Stimulated activated naive B cell treated with anti-CD40 and anti-IgM and Interleukin-4, amounts not matched to agents 10 μg/mL and 1 μg/mL and 100 μg/mL, for 72 hours (primary cell): ENCODE results near the gene MET.
"Not testable (repeated sequence)": the region's sequence is repeated elsewhere in the genome, so short reads cannot be mapped to it uniquely, and the experiment has no call there.

Experiments used
- ATAC-seq, 2 donors: fragments of 150-1000 bp; cut with Tn5 transposase; replicated peaks; 2 replicates each; pipeline ENCODE4 v1.10.0; 2021; ENCODE audit warnings: moderate library complexity in 1 of 2
- DNase-seq: peaks from one replicate; pipeline ENCODE4 v3.0.0; 2021
- H3K27ac Mint-ChIP-seq: one replicate; pipeline ENCODE4 v1.8.0; 2022; ENCODE audit warnings: mild to moderate bottlenecking, mixed read lengths
- H3K27me3 Mint-ChIP-seq, 2 donors: one replicate each; pipeline ENCODE4 v1.8.0; 2022; ENCODE audit warnings: mixed read lengths in 2 of 2
- H3K36me3 Mint-ChIP-seq, 2 donors: one replicate each; pipeline ENCODE4 v1.8.0; 2022; ENCODE audit warnings: mixed read lengths in 2 of 2, mild to moderate bottlenecking in 1 of 2
- H3K4me1 Mint-ChIP-seq, 2 donors: one replicate each; pipeline ENCODE4 v1.8.0; 2022; ENCODE audit warnings: mixed read lengths in 2 of 2, mild to moderate bottlenecking in 1 of 2
- H3K4me3 Mint-ChIP-seq, 2 donors: one replicate each; pipeline ENCODE4 v1.8.0; 2022; ENCODE audit warnings: mild to moderate bottlenecking in 2 of 2, mixed read lengths in 2 of 2, moderate library complexity in 1 of 2
- H3K9me3 Mint-ChIP-seq, 2 donors: one replicate each; pipeline ENCODE4 v1.8.0; 2022; ENCODE audit warnings: mixed read lengths in 2 of 2, mild to moderate bottlenecking in 1 of 2

Gene MET

GRCh38 chr7:116752305-116753074, 80.5 kb downstream of the MET start:
- Mint-ChIP-seq H3K36me3 (peaks cover 0 to 3% of the 10 kb centered on the region in 2 donors), H3K9me3 (peaks cover 5 to 13% of the 10 kb centered on the region in 2 donors), H3K4me3 (no peak overlapping the region), H3K27me3 (peaks cover 32 to 46% of the 10 kb centered on the region in 2 donors), H3K4me1 (no peaks in the 10 kb centered on the region), H3K27ac (no peak overlapping the region)
- ATAC-seq (no peak), DNase-seq (no peak)

DNA sequence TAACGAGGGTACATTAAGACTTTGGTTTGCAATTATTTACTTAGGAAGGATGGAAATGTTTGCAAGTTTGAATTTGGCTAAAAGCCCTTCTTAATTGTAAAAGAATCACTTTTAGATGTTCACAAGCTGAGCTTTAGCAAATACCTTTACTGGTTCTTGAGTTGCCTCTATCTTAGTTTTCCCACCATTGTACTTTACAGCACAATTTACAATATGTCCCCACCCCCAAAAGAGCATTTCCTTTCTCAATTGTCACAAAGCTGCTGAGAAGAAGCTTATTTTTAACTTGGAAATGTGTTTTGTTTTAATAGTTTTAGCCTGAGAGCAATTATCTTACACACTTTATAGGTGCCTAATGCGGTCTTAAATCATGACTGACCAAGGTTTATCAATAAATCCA, 81.1 kb downstream of the MET start:
- H3K36me3 Mint-ChIP-seq, result peaks cover 0 to 2% of the 10 kb centered on the region in 2 donors
- peaks cover 5 to 10% of the 10 kb centered on the region in 2 donors for H3K9me3 Mint-ChIP-seq
- H3K4me3 Mint-ChIP-seq, result no peak overlapping the region
- H3K27ac Mint-ChIP-seq, result no peak overlapping the region
- no peaks in the 10 kb centered on the region for H3K4me1 Mint-ChIP-seq
- H3K27me3 Mint-ChIP-seq, result peaks cover 28 to 40% of the 10 kb centered on the region in 2 donors
- ATAC-seq, result no peak
- DNase-seq, result no peak

- no peak for DNase-seq
- H3K4me1 Mint-ChIP-seq, result no peaks in the 10 kb centered on the region
These were observed 82.2 kb downstream of the MET start for GRCh38 chr7:116754186-116754585.

DNA sequence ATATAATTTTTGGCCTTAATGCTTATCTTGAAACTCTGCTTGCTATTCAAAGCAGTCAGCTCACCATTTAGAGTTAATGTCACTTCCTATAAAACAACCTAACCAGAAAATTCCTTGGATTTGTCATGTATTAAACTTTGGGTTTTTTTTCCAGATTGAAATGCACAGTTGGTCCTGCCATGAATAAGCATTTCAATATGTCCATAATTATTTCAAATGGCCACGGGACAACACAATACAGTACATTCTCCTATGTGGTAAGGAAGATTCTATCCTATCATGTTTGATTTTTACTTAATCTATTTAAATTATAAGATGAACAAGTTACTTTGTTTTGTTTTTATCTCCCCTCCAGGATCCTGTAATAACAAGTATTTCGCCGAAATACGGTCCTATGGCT, 85.3 kb downstream of the MET start:
- Mint-ChIP-seq H3K27ac (no peak overlapping the region), H3K4me3 (no peak overlapping the region), H3K36me3 (no peaks in the 10 kb centered on the region), H3K9me3 (no peaks in the 10 kb centered on the region), H3K27me3 (peaks cover 4 to 7% of the 10 kb centered on the region in 2 donors), H3K4me1 (no peaks in the 10 kb centered on the region)
- ATAC-seq (no peak), DNase-seq (no peak)

More at GRCh38 chr7:116754186-116754585, 82.2 kb downstream of the MET start:
- Mint-ChIP-seq H3K27ac (no peak overlapping the region), H3K36me3 (peaks cover 0 to 2% of the 10 kb centered on the region in 2 donors), H3K27me3 (peaks cover 19 to 29% of the 10 kb centered on the region in 2 donors), H3K9me3 (peaks cover 0 to 3% of the 10 kb centered on the region in 2 donors), H3K4me3 (no peak overlapping the region)
- ATAC-seq, result no peak

DNA sequence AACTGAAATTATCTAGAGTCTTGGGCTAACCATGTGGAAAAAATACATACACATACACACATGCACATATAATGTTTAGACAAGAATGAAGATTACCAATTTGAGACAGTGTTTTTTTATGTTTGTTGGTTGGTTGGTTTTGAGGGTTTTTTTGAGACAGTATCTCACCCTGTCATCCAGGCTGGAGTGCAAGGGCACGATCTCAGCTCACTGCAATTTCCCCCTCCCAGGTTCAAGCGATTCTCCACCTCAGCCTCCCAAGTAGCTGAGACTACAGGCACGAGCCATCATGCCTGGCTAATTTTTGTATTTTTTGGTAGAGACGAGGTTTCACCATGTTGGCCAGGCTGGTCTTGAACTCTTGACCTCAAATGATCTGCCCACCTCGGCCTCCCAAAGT, 87.6 kb downstream of the MET start:
- H3K4me1 Mint-ChIP-seq, ATAC-seq, H3K9me3 Mint-ChIP-seq, DNase-seq, H3K27me3 Mint-ChIP-seq, H3K4me3 Mint-ChIP-seq, H3K27ac Mint-ChIP-seq, H3K36me3 Mint-ChIP-seq: not testable (repeated sequence)

DNA sequence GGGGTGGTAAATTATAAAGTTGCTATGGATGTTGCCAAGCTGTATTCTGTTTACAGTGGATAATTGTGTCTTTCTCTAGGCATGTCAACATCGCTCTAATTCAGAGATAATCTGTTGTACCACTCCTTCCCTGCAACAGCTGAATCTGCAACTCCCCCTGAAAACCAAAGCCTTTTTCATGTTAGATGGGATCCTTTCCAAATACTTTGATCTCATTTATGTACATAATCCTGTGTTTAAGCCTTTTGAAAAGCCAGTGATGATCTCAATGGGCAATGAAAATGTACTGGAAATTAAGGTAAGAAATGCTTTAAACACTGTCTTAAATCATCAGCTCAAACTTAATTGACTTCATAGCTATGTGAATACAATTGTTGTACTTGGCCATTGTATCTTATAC, 91.0 kb downstream of the MET start:
- H3K36me3 Mint-ChIP-seq, result no peaks in the 10 kb centered on the region
- H3K4me1 Mint-ChIP-seq, result no peaks in the 10 kb centered on the region
- H3K4me3 Mint-ChIP-seq, result no peak overlapping the region
- ATAC-seq, result no peak
- H3K27ac Mint-ChIP-seq, result no peak overlapping the region
- H3K9me3 Mint-ChIP-seq, result no peaks in the 10 kb centered on the region
- DNase-seq, result no peak
- peaks cover 6 to 7% of the 10 kb centered on the region in 2 donors for H3K27me3 Mint-ChIP-seq

- no peak overlapping the region for H3K4me3 Mint-ChIP-seq
- no peaks in the 10 kb centered on the region for H3K4me1 Mint-ChIP-seq
- H3K9me3 Mint-ChIP-seq, result no peaks in the 10 kb centered on the region
- no peaks in the 10 kb centered on the region for H3K36me3 Mint-ChIP-seq
- DNase-seq, result no peak
- H3K27me3 Mint-ChIP-seq, result peaks cover 6 to 7% of the 10 kb centered on the region in 2 donors
- no peak for ATAC-seq
- no peak overlapping the region for H3K27ac Mint-ChIP-seq
These were observed 91.7 kb downstream of the MET start for GRCh38 chr7:116763647-116764046.

DNA sequence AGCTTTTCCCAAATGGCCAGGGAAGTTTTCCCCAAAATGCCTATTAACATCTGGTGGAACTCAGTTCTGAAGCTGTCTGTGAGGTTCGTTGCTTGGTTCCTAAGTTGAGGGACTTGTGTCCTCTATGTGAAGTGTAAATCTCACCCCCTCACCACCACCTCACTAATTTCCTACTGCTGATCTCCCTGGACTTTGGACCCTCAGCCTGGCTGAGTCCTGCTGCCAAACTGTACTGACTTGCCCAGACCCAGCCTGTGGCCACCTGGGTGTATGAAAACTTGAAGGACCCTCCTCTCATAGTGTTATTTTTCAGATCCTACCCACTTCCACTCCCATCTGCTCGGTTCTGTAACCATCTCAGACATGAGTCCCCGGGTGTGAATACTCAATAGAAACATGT, 94.9 kb downstream of the MET start:
- H3K27ac Mint-ChIP-seq, result no peak overlapping the region
- peaks cover 10 to 24% of the 10 kb centered on the region in 2 donors for H3K27me3 Mint-ChIP-seq
- DNase-seq (no peak), ATAC-seq (no peak)
- H3K4me3 Mint-ChIP-seq, result no peak overlapping the region
- no peaks in the 10 kb centered on the region for H3K36me3 Mint-ChIP-seq
- H3K4me1 Mint-ChIP-seq, result no peaks in the 10 kb centered on the region
- no peaks in the 10 kb centered on the region for H3K9me3 Mint-ChIP-seq

- ATAC-seq (no peak), DNase-seq (no peak)
- Mint-ChIP-seq H3K36me3 (no peaks in the 10 kb centered on the region), H3K4me1 (no peaks in the 10 kb centered on the region), H3K9me3 (no peaks in the 10 kb centered on the region), H3K27ac (no peak overlapping the region), H3K4me3 (no peak overlapping the region), H3K27me3 (peaks cover 20 to 36% of the 10 kb centered on the region in 2 donors)
These were observed 97.5 kb downstream of the MET start for GRCh38 chr7:116769546-116769945.

DNA sequence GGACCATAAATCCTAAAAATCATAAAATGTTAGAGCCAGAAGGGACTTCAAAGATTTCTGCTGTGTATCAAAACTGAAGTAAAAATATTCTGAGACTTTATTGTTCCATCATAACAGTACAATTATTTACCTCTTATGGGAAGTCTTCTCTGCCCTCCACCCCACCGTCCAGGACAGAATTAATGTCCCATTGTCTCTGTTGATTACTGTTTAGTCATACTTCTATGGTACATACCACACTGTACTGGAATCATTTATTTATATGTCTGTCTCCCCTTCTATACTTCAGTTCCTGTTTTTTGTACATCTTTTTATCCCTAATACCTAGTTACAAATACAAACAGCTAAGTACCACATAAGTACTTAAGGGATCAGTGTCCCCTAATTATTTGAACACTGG, 98.9 kb downstream of the MET start:
- Mint-ChIP-seq H3K4me1 (no peaks in the 10 kb centered on the region), H3K36me3 (no peaks in the 10 kb centered on the region), H3K27ac (no peak overlapping the region), H3K9me3 (no peaks in the 10 kb centered on the region), H3K4me3 (no peak overlapping the region), H3K27me3 (peaks cover 18 to 36% of the 10 kb centered on the region in 2 donors)
- DNase-seq (no peak), ATAC-seq (no peak)

- DNase-seq (no peak), ATAC-seq (no peak)
- Mint-ChIP-seq H3K36me3 (no peaks in the 10 kb centered on the region), H3K4me1 (peaks cover 0 to 2% of the 10 kb centered on the region in 2 donors), H3K27ac (no peak overlapping the region), H3K9me3 (no peaks in the 10 kb centered on the region), H3K4me3 (no peak overlapping the region), H3K27me3 (peaks cover 18 to 36% of the 10 kb centered on the region in 2 donors)
These were observed 99.6 kb downstream of the MET start for GRCh38 chr7:116771640-116772039.

GRCh38 chr7:116772423-116772863, 100.4 kb downstream of the MET start:
- DNase-seq, result no peak

DNA sequence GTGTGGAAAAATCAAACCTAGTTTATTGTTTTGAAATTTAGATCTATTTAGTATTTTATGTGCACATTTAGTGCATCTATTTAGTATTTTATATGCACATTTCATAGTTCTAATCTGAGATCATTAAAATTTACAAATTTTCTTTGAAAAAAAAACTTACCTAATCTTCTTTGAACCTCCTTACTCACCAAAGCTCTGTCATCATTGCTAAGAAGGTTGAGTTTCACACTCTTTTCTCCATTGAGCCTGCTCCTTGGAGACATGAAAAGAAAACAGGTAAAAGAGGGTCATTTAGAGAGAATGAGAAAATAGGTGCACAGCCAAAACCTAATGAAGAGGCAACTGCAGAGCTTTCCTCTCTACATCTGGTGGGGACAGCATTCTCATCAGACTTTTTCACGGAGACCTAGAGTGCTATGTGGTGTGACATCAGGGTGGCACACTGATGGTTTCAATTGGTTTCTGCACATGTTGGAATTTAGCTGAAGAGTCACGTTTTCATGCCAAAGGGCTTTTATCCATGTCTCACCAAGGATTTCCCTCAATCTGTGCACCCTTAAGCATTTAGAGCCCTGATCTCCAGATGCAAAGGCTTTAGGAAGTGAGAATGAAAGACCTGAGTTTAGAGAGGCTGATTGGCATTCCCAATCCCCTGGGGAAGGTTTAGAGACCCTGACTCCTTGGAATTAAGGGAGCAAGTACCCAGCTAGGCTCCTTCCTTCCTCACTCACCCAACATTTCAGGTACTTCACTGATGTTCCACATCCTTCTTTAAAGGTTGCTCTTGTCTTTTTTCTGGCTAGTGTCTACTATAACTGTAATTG, 101.1 kb downstream of the MET start:
- Mint-ChIP-seq H3K4me3 (no peak overlapping the region), H3K9me3 (no peaks in the 10 kb centered on the region), H3K27ac (no peak overlapping the region), H3K27me3 (peaks cover 18 to 29% of the 10 kb centered on the region in 2 donors), H3K36me3 (no peaks in the 10 kb centered on the region), H3K4me1 (peaks cover 0 to 2% of the 10 kb centered on the region in 2 donors)
- DNase-seq, result no peak
- no peak for ATAC-seq

More at GRCh38 chr7:116772423-116772863, 100.4 kb downstream of the MET start:
- H3K4me1 Mint-ChIP-seq, result peaks cover 0 to 2% of the 10 kb centered on the region in 2 donors
- ATAC-seq, result no peak
- H3K27ac Mint-ChIP-seq, result no peak overlapping the region
- H3K4me3 Mint-ChIP-seq, result no peak overlapping the region
- peaks cover 18 to 29% of the 10 kb centered on the region in 2 donors for H3K27me3 Mint-ChIP-seq
- no peaks in the 10 kb centered on the region for H3K9me3 Mint-ChIP-seq
- H3K36me3 Mint-ChIP-seq, result no peaks in the 10 kb centered on the region

- Mint-ChIP-seq H3K27ac (no peak overlapping the region), H3K9me3 (no peaks in the 10 kb centered on the region), H3K4me3 (no peak overlapping the region), H3K4me1 (peaks cover 3 to 5% of the 10 kb centered on the region in 2 donors), H3K36me3 (no peaks in the 10 kb centered on the region), H3K27me3 (peaks cover 14 to 17% of the 10 kb centered on the region in 2 donors)
- ATAC-seq (no peak), DNase-seq (no peak)
These were observed 104.0 kb downstream of the MET start for GRCh38 chr7:116776046-116776445.
